ENCODE results near the gene CSNK1D.
A peak's percentile ranks its signal among the peaks of the same experiment; 100 is the strongest.

Gene CSNK1D

GRCh38 chr17:82310877-82311276 is 37.4 kb upstream of the CSNK1D start:
- no peak for DNase-seq (ENCODE audit: low spot score)

- DNase-seq (ENCODE audit: low spot score), result no peak
These were observed 36.4 kb upstream of the CSNK1D start for GRCh38 chr17:82309656-82310570.

- DNase-seq (ENCODE audit: low spot score), result no peak
These were observed 32.3 kb upstream of the CSNK1D start for GRCh38 chr17:82305727-82306300.

- DNase-seq (ENCODE audit: low spot score), result no peak
These were observed 31.6 kb upstream of the CSNK1D start for GRCh38 chr17:82304826-82305726.

- DNase-seq (ENCODE audit: low spot score), result no peak
These were observed 30.7 kb upstream of the CSNK1D start for GRCh38 chr17:82303944-82304808.

GRCh38 chr17:82302991-82303943 is 29.8 kb upstream of the CSNK1D start:
- DNase-seq (ENCODE audit: low spot score), result no peak

- DNase-seq (ENCODE audit: low spot score), result no peak
These were observed 29.1 kb upstream of the CSNK1D start for GRCh38 chr17:82302568-82302963.

- DNase-seq (ENCODE audit: low spot score), result no peak
These were observed 28.5 kb upstream of the CSNK1D start for GRCh38 chr17:82301916-82302567.

- no peak for DNase-seq (ENCODE audit: low spot score)
These were observed 27.9 kb upstream of the CSNK1D start for GRCh38 chr17:82301300-82301915.

GRCh38 chr17:82300707-82301270 is 27.3 kb upstream of the CSNK1D start:
- peak; percentile 51 for DNase-seq (ENCODE audit: low spot score)

- DNase-seq (ENCODE audit: low spot score), result no peak
These were observed 26.7 kb upstream of the CSNK1D start for GRCh38 chr17:82300228-82300627.

- DNase-seq (ENCODE audit: low spot score), result no peak
These were observed 26.0 kb upstream of the CSNK1D start for GRCh38 chr17:82299452-82299851.

GRCh38 chr17:82298538-82299421 is 25.3 kb upstream of the CSNK1D start:
- no peak for DNase-seq (ENCODE audit: low spot score)

GRCh38 chr17:82297714-82298537 is 24.4 kb upstream of the CSNK1D start:
- DNase-seq (ENCODE audit: low spot score), result peak; percentile 78

GRCh38 chr17:82297280-82297713 is 23.8 kb upstream of the CSNK1D start:
- peak; percentile 47 for DNase-seq (ENCODE audit: low spot score)

- DNase-seq (ENCODE audit: low spot score), result no peak
These were observed 23.2 kb upstream of the CSNK1D start for GRCh38 chr17:82296511-82297279.

Data from COLO829 (cell line).